ENCODE measurements around the gene ABHD17C. TPM values are rescaled to one million over a fixed set of nuclear protein-coding genes. Genes with fewer than 3 reads are reported as not detected.
"Not testable (repeated sequence)": the region's sequence is repeated elsewhere in the genome, so short reads cannot be mapped to it uniquely, and the experiment has no call there.

The ABHD17C gene
- polyA plus RNA-seq, 10 donors, result 4.5 to 10.8 (median 5.7) TPM

- DNase-seq, result no peak
These were observed 66.6 kb downstream of the ABHD17C start for GRCh38 chr15:80761754-80762153.

GRCh38 chr15:80763235-80763634 is 68.1 kb downstream of the ABHD17C start:
- DNase-seq, result not testable (repeated sequence)

- no peak for DNase-seq
These were observed 69.4 kb downstream of the ABHD17C start for GRCh38 chr15:80764535-80764934.

- no peak for DNase-seq
These were observed 71.2 kb downstream of the ABHD17C start for GRCh38 chr15:80766275-80766674.

GRCh38 chr15:80768158-80768557 is 73.0 kb downstream of the ABHD17C start:
- DNase-seq, result no peak

- DNase-seq, result no peak
These were observed 74.2 kb downstream of the ABHD17C start for GRCh38 chr15:80769153-80769828.

- DNase-seq, result no peak
These were observed 75.0 kb downstream of the ABHD17C start for GRCh38 chr15:80769829-80770705.

- DNase-seq, result peak in 2 of 3 donors; percentile 12 to 93
These were observed 78.0 kb downstream of the ABHD17C start for GRCh38 chr15:80773122-80773551.

- DNase-seq, result no peak
These were observed 78.8 kb downstream of the ABHD17C start for GRCh38 chr15:80773792-80774352.

- DNase-seq, result no peak
These were observed 79.4 kb downstream of the ABHD17C start for GRCh38 chr15:80774486-80774885.

- DNase-seq, result no peak
These were observed 80.2 kb downstream of the ABHD17C start for GRCh38 chr15:80775338-80775737.

- DNase-seq, result peak; percentile 67 to 84 (median 83)
These were observed 81.4 kb downstream of the ABHD17C start for GRCh38 chr15:80776420-80777045.

- DNase-seq, result peak in 2 of 3 donors; percentile 41 to 85
These were observed 82.0 kb downstream of the ABHD17C start for GRCh38 chr15:80777137-80777536.

- DNase-seq, result no peak
These were observed 82.9 kb downstream of the ABHD17C start for GRCh38 chr15:80777826-80778620.

- DNase-seq, result peak in 1 of 3 donors; percentile 5
These were observed 83.5 kb downstream of the ABHD17C start for GRCh38 chr15:80778621-80778963.

- peak; percentile 74 to 87 (median 77) for DNase-seq
These were observed 84.0 kb downstream of the ABHD17C start, which contains the start of gene CEMIP for GRCh38 chr15:80778964-80779657. CEMIP (plus strand) TSS chr15:80779370; CDS start chr15:80873880, 94,510 bp downstream.

GRCh38 chr15:80779658-80780415 is 84.7 kb downstream of the ABHD17C start:
- DNase-seq, result peak in 1 of 3 donors; percentile 33

GRCh38 chr15:80780416-80781221 is 85.5 kb downstream of the ABHD17C start:
- peak; percentile 45 to 85 (median 70) for DNase-seq

- DNase-seq, result no peak
These were observed 88.2 kb downstream of the ABHD17C start for GRCh38 chr15:80783260-80783659.
